Thoracic aorta (tissue), 2 donors: ENCODE results near the gene COL16A1. TPM values are rescaled to one million over a fixed set of nuclear protein-coding genes. Genes with fewer than 3 reads are reported as not detected.

Experiments used
- ATAC-seq: fragments of 150-250 bp; one replicate; pipeline ENCODE4 v1.8.0; 2017; ENCODE audit warnings: low read depth; ENCODE audit not compliant: insufficient number of reproducible peaks, low FRiP score
- DNase-seq: peaks from one replicate; pipeline ENCODE4 v3.0.0-alpha.2; 2020; ENCODE audit warnings: low spot score
- H3K27ac ChIP-seq, 2 donors: fragments of 200-600 bp; sonication (generic); 1 replicate in 1 of 2; 2 replicates in 1 of 2; pipeline ENCODE4 v1.5.1; 2016; ENCODE audit warnings: mild to moderate bottlenecking in 2 of 2, moderate library complexity in 2 of 2
- H3K27me3 ChIP-seq: fragments of 200-600 bp; sonication (generic); replicated peaks from 2 replicates; pipeline ENCODE4 v1.6.0; 2016; ENCODE audit warnings: mild to moderate bottlenecking; ENCODE audit not compliant: insufficient read depth
- H3K36me3 ChIP-seq: fragments of 200-600 bp; sonication (generic); one replicate; pipeline ENCODE4 v1.5.1; 2016
- H3K4me1 ChIP-seq, 2 donors: fragments of 200-600 bp; sonication (generic); 1 replicate in 1 of 2; 2 replicates in 1 of 2; pipeline versions ENCODE4 v1.5.1 to v1.6.0; 2016; ENCODE audit warnings: low read depth in 2 of 2, mild to moderate bottlenecking in 1 of 2; ENCODE audit not compliant: control insufficient read depth in 1 of 2
- H3K4me3 ChIP-seq: fragments of 200-600 bp; sonication (generic); 2 replicates; pipeline ENCODE4 v1.5.1; 2016; ENCODE audit warnings: mild to moderate bottlenecking
- H3K9me3 ChIP-seq: fragments of 200-600 bp; sonication (generic); 2 replicates; pipeline ENCODE4 v1.5.1; 2016
- CTCF ChIP-seq: fragments of 200-600 bp; sonication (generic); IDR thresholded peaks from one replicate; pipeline ENCODE4 v1.5.1; 2019; ENCODE audit warnings: antibody characterized with exemption
- total RNA-seq, 2 donors: library from RNA; depleted of rRNA; stranded (reverse); fragments of >200 nt; gene quantifications; one replicate each; pipeline versions ENCODE4 v1.1.0 to v1.2.3, GENCODE V29; 2016

Gene COL16A1
- total RNA-seq, 2 donors from 2014 or later, result 183 to 323 TPM

- no peak for ATAC-seq
- Histone ChIP-seq H3K4me3 (peak overlapping the region; percentile 61), H3K27ac (peak overlapping the region; percentile 61 to 92), H3K36me3 (peaks cover 4% of the 10 kb centered on the region), H3K4me1 (peaks cover 22 to 68% of the 10 kb centered on the region in 2 donors), H3K9me3 (no peaks in the 10 kb centered on the region), H3K27me3 (no peaks in the 10 kb centered on the region)
- no peak for DNase-seq
- TF ChIP-seq CTCF, result no peak
Observed at GRCh38 chr1:31704271-31705079, 658 bp upstream of the COL16A1 start.

DNA sequence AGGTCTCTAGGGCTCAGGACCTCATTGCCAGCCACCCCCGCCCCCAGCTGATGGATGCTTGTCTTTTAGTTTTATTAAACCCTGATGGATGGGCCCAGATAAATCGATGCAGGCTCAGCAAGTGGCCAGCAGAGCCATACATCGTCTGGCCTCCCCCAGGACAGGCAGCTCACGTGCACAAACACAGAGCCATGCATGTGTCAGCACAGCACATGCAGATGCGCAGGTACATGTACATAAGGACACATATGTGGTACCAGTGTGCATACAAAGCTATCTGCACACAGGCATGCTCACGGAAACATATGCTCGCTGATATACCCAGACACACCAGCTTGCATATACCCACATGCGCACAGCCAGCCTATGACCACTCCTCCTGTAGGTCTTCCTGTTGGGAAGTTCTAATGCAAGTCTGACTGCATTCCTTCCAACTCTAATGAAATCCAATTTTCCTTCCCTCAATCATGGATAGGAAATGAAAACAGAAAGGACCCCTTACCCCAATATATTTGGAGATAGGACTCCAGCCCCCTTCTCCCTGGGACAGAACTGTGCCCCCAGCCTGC lies 897 bp downstream of the COL16A1 start:
- Histone ChIP-seq H3K4me1 (peaks cover 22 to 70% of the 10 kb centered on the region in 2 donors), H3K4me3 (peak overlapping the region; percentile 61), H3K27me3 (no peaks in the 10 kb centered on the region), H3K9me3 (no peaks in the 10 kb centered on the region), H3K27ac (peak overlapping the region; percentile 61 to 92), H3K36me3 (peaks cover 13% of the 10 kb centered on the region)
- TF ChIP-seq CTCF, result no peak
- ATAC-seq (no peak), DNase-seq (no peak)

- H3K4me3 ChIP-seq, result peak overlapping the region; percentile 4
- peak; percentile 52 for ATAC-seq
- peaks cover 22 to 59% of the 10 kb centered on the region in 2 donors for H3K4me1 ChIP-seq
- H3K27me3 ChIP-seq, result no peaks in the 10 kb centered on the region
- H3K27ac ChIP-seq, result peak overlapping the region; percentile 61 to 92
- DNase-seq, result peak; percentile 91
- no peaks in the 10 kb centered on the region for H3K9me3 ChIP-seq
- no peak for TF ChIP-seq CTCF
- peaks cover 30% of the 10 kb centered on the region for H3K36me3 ChIP-seq
Observed at GRCh38 chr1:31701091-31701736, 2.6 kb downstream of the COL16A1 start.

DNA sequence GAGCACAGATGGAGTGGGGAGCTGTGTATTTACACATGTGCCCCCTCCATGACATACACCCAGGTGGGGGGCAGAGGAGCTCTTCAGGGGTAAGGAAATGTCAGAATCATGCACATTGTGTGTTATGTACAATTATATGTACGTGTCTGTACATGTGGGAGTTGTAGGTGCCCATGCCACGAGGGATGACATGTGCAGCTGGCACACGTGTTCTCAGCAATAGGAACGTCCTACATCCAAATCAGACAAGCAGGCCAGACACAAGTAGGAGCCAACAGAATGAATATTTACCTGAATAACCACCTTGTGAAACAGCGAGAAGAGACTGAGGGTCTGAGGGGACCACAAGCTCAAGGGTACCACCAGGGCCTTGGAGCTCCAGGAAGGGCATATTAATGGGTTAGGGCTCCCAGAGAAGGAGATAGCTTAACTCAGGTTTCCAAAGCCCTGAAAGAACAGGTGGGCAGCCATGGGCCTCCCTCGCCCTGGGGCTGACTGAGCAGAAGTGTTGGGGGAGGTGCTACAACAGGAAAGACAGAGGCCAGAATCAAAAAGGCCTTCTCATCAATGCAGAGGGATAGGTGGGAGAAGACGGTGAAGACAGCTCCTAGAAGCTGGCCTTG lies 3.2 kb downstream of the COL16A1 start:
- Histone ChIP-seq H3K36me3 (peaks cover 33% of the 10 kb centered on the region), H3K27me3 (no peaks in the 10 kb centered on the region), H3K4me1 (peaks cover 22 to 58% of the 10 kb centered on the region in 2 donors), H3K4me3 (peak overlapping the region; percentile 4), H3K27ac (peak overlapping the region; percentile 61 to 92), H3K9me3 (no peaks in the 10 kb centered on the region)
- ATAC-seq, result no peak
- no peak for DNase-seq
- TF ChIP-seq CTCF, result no peak
